SK-N-SH (cell line): ENCODE measurements around the gene CPVL. TPM values are rescaled to one million over a fixed set of nuclear protein-coding genes. Genes with fewer than 3 reads are reported as not detected.

Source experiments
- CTCF ChIA-PET: fragments of 300-600, 350-600 bp; formaldehyde crosslinking; extraction: SDS; loops from one replicate; lab custom pipeline; 2021; lab: Yijun Ruan, JAX
- POLR2A ChIA-PET: fragments of 350-600 bp; sonication (Branson Sonifier 250); formaldehyde crosslinking; extraction: SDS; loops from one replicate; lab custom pipeline; 2020; ENCODE audit warnings: antibody characterized with exemption, inconsistent platforms; lab: Yijun Ruan, JAX
- DNase-seq: peaks from one replicate; pipeline ENCODE4 v3.0.0; 2012
- H2AFZ ChIP-seq: fragments of 200-600 bp; sonication (generic); 2 replicates; pipeline ENCODE4 v1.8.1; 2016; ENCODE audit warnings: antibody characterized with exemption, mild to moderate bottlenecking, low read depth
- H3F3A ChIP-seq: fragments of 200-600 bp; sonication (generic); replicated peaks from 2 replicates; pipeline ENCODE3; 2016; ENCODE audit warnings: antibody characterized with exemption, mild to moderate bottlenecking; ENCODE audit not compliant: insufficient read depth
- H3K27ac ChIP-seq, 2 experiments: fragments of 200-500 bp in 1 of 2; fragments of 200-600 bp in 1 of 2; sonication (Bioruptor generic) in 1 of 2; sonication (generic), shearing (Covaris generic) in 1 of 2; 2 replicates each; pipeline versions ENCODE4 v1.5.1 to v1.6.1; 2014 to 2016; ENCODE audit warnings: low read depth in 2 of 2, inconsistent platforms in 1 of 2, low read length in 1 of 2, mild to moderate bottlenecking in 1 of 2, mixed read lengths in 1 of 2
- H3K27me3 ChIP-seq: fragments of 200-600 bp; sonication (generic), shearing (Covaris generic); 2 replicates; pipeline ENCODE4 v1.6.1; 2016; ENCODE audit warnings: mixed run types; ENCODE audit not compliant: insufficient read depth
- H3K36me3 ChIP-seq, 2 experiments: fragments of 200-500 bp in 1 of 2; fragments of 200-600 bp in 1 of 2; sonication (Bioruptor generic) in 1 of 2; sonication (generic) in 1 of 2; replicated peaks in 1 of 2; 2 replicates each; pipeline versions ENCODE3 to v1.5.1; 2014 to 2016; ENCODE audit warnings: low read length in 1 of 2, mild to moderate bottlenecking in 1 of 2; ENCODE audit not compliant: insufficient read depth in 2 of 2, control insufficient read depth in 1 of 2
- H3K4me1 ChIP-seq, 2 experiments: fragments of 200-500 bp in 1 of 2; fragments of 200-600 bp in 1 of 2; sonication (Bioruptor generic) in 1 of 2; sonication (generic), shearing (Covaris generic) in 1 of 2; 2 replicates each; pipeline versions ENCODE4 v1.5.1 to v1.6.1; 2014 to 2016; ENCODE audit warnings: low read depth in 1 of 2, low read length in 1 of 2, mixed run types in 1 of 2; ENCODE audit not compliant: insufficient read depth in 2 of 2, control insufficient read depth in 1 of 2
- H3K4me2 ChIP-seq: fragments of 200-600 bp; sonication (generic), shearing (Covaris generic); 2 replicates; pipeline ENCODE4 v1.6.1; 2017; ENCODE audit warnings: mixed run types
- H3K4me3 ChIP-seq, 2 experiments: fragments of 200-500 bp in 1 of 2; fragments of 200-600 bp in 1 of 2; sonication (Bioruptor generic) in 1 of 2; sonication (generic), shearing (Covaris generic) in 1 of 2; 2 replicates each; pipeline versions ENCODE4 v1.5.1 to v1.8.1; 2014 to 2016; ENCODE audit warnings: low read depth in 2 of 2, inconsistent platforms in 1 of 2, low read length in 1 of 2, mild to moderate bottlenecking in 1 of 2, mixed read lengths in 1 of 2, moderate library complexity in 1 of 2
- H3K79me2 ChIP-seq: fragments of 200-600 bp; sonication (generic); 2 replicates; pipeline ENCODE4 v1.8.1; 2017; ENCODE audit warnings: mild to moderate bottlenecking; ENCODE audit not compliant: insufficient read depth
- H3K9ac ChIP-seq: fragments of 200-600 bp; sonication (generic); 2 replicates; pipeline ENCODE4 v1.6.1; 2017; ENCODE audit warnings: mixed run types
- H3K9me2 ChIP-seq: fragments of 200-600 bp; sonication (generic); 2 replicates; pipeline ENCODE4 v1.6.1; 2017; ENCODE audit warnings: mixed run types
- H3K9me3 ChIP-seq: fragments of 200-600 bp; sonication (generic); 2 replicates; pipeline ENCODE4 v1.6.1; 2017; ENCODE audit warnings: mixed run types, mild to moderate bottlenecking, moderate library complexity
- H4K20me1 ChIP-seq: fragments of 200-600 bp; sonication (generic); 2 replicates; pipeline ENCODE4 v1.6.1; 2017; ENCODE audit warnings: mild to moderate bottlenecking, mixed run types; ENCODE audit not compliant: insufficient read depth
- CHD2 ChIP-seq: fragments of 150-350 bp; IDR thresholded peaks from 2 replicates; pipeline ENCODE4 v1.6.1; 2018; ENCODE audit warnings: low read length; ENCODE audit not compliant: partially characterized antibody
- EP300 ChIP-seq, 2 experiments: IDR thresholded peaks; 2 replicates each; pipeline versions ENCODE4 v1.4.0 to v1.6.1; 2012; ENCODE audit warnings: borderline replicate concordance in 1 of 2, low read depth in 1 of 2, low read length in 1 of 2
- FOSL2 ChIP-seq: IDR thresholded peaks from 2 replicates; pipeline ENCODE4 v1.4.0; 2012; ENCODE audit warnings: low read depth, mild to moderate bottlenecking, moderate library complexity, borderline replicate concordance
- FOXM1 ChIP-seq: IDR thresholded peaks from 2 replicates; pipeline ENCODE4 v1.4.0; 2012; ENCODE audit warnings: low read depth, mild to moderate bottlenecking
- MXI1 ChIP-seq: IDR thresholded peaks from 2 replicates; pipeline ENCODE4 v1.6.1; 2012; ENCODE audit warnings: mild to moderate bottlenecking, low read depth, low read length, improper control_type of control experiment
- POLR2AphosphoS5 ChIP-seq: IDR thresholded peaks from 2 replicates; pipeline ENCODE4 v1.6.1; 2012; ENCODE audit warnings: low read depth, low read length
- RAD21 ChIP-seq: IDR thresholded peaks from 2 replicates; pipeline ENCODE4 v1.6.1; 2012; ENCODE audit warnings: mild to moderate bottlenecking, low read length
- TEAD4 ChIP-seq: IDR thresholded peaks from 2 replicates; pipeline ENCODE4 v1.4.0; 2012; ENCODE audit warnings: mild to moderate bottlenecking, borderline replicate concordance; ENCODE audit not compliant: insufficient read depth
- WGBS: methylation state at CpG from one replicate; pipeline ENCODE4 v1.1.6; 2017; ENCODE audit warnings: low lambda C conversion rate; 5-methylcytosine and 5-hydroxymethylcytosine counted together
- polyA plus RNA-seq, 3 experiments: library from polyadenylated mRNA; depleted of rRNA; stranded (reverse); fragments of >200 nt; gene quantifications; 2 replicates each; pipeline ENCODE4 v1.2.3, GENCODE V29; 2012
- TF ChIP-seq, protein P1 (sequence below): fragments of 150-350 bp; IDR thresholded peaks from 2 replicates; pipeline ENCODE4 v1.6.1; 2017; ENCODE audit warnings: antibody characterized with exemption, low read length, low read depth, borderline replicate concordance
- TF ChIP-seq, protein P2 (sequence below): IDR thresholded peaks from 2 replicates; pipeline ENCODE4 v1.4.0; 2012; ENCODE audit warnings: low read depth

The CPVL gene
- polyA plus RNA-seq, 1 of the 3 experiments (the other 2 are of a cell fraction) = not detected

DNA sequence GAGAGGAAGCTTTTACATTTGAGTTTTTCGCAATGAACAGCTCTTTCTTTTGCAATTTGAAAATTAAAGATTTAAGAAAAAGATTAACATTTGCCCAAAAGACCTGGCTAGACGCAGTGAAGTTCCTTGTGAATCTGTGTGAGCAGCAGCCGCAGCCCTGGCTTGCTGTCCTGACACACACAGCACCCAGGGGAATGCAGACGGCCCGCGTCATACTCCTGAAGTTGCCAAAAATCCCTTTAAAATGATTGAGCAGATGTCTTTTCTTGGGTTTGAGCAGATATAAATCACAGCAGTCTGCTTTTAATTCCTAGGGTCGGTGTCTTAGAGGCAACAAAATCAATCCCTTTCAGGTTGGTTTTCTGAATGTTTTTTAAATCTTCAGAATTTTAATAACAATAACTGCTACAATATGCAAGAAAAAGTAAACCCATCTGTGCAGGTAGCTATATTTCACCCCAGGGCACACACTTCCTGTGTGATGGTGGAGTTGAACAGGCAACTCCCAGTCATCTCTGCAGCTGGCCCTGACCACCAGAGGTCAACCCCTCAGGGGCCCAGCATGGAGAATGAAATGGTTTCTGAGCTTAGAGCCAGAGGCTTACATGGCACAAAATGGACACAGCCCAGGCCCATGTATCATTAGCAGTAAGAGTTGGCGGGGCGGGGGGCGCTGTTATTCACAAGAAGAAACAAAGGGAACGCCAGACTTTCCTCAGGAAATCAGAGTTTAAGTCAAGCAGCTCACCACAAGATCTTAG is 156.0 kb downstream of the CPVL start:
- H3F3A ChIP-seq = no peaks in the 10 kb centered on the region
- H3K4me2 ChIP-seq = no peak overlapping the region
- no peak for TF ChIP-seq MXI1
- TF ChIP-seq RAD21 = no peak
- TF ChIP-seq TEAD4 = no peak
- no peak for TF ChIP-seq EP300 (IDR thresholded peaks at IDR 0.05; ENCODE audit: borderline replicate concordance in 1 of 2, low read depth in 1 of 2, low read length in 1 of 2)
- no peak for TF ChIP-seq CHD2
- TF ChIP-seq POLR2AphosphoS5 = no peak
- H3K4me3 ChIP-seq = no peak overlapping the region
- no peak overlapping the region for H3K9ac ChIP-seq
- H3K9me2 ChIP-seq = no peaks in the 10 kb centered on the region
- H3K9me3 ChIP-seq = no peaks in the 10 kb centered on the region
- ChIA-PET POLR2A (no interaction called here), CTCF (interaction anchor here (0.7 to 3.2 kb wide), 11 partner anchors 14 to 199 kb away, joined by 3 to 28 read pairs (median 4); partner anchors contain the start of gene TRIL)
- H3K27me3 ChIP-seq = no peaks in the 10 kb centered on the region
- peak; percentile 22 for DNase-seq
- H3K4me1 ChIP-seq = peaks cover 6 to 38% of the 10 kb centered on the region in 2 experiments; a peak in 2 of 4 replicates
- peak overlapping the region in 1 of 2 experiments; percentile 51; a peak in 1 of 4 replicates for H3K27ac ChIP-seq
- no peaks in the 10 kb centered on the region for H3K79me2 ChIP-seq
- WGBS = 82% methylated on average over 11 of the region's 11 CpGs
- no peak overlapping the region for H2AFZ ChIP-seq
- no peaks in the 10 kb centered on the region for H4K20me1 ChIP-seq
- H3K36me3 ChIP-seq = no peaks in the 10 kb centered on the region

DNA sequence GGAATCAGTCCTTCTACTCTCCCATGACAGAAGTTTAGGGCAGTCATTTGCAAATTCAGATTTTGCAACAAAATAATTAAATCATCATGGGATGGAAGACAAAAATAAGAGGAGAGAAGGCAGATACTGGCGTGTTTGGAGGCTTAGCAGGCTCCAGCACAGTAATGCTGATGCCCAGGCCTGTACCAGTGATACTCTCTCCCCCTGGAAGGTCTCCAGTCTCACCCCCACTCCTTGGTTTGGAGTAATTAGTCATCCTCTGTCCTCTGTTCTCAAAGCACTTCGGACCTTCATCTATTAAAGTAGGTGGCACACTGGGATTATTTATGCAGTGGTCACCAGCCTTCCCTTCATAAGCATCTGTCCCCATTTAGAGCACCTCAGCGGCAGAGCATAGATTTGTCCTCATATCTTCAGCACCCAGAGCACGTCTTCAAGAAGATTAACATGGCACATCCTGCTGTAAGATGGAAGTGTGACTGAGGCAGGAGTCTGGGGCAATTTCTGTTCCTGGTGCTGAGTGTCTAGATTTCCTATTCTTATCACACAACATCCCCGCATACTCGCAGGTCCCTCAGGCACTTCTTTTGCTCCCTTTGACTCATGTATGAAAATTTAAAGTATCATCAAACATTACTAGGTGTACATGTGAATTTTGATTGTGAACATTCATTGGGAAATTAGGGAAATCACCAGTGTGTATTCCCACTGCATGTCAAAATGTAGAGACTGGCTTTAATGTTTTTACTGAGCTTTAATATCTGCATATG is 156.9 kb downstream of the CPVL start:
- Histone ChIP-seq H3K79me2 (no peaks in the 10 kb centered on the region), H3K9me3 (no peaks in the 10 kb centered on the region)
- TF ChIP-seq EP300 (IDR thresholded peaks at IDR 0.05; ENCODE audit: borderline replicate concordance in 1 of 2, low read depth in 1 of 2, low read length in 1 of 2) = no peak
- TF ChIP-seq FOSL2 = no peak
- TF ChIP-seq, protein P1, sequence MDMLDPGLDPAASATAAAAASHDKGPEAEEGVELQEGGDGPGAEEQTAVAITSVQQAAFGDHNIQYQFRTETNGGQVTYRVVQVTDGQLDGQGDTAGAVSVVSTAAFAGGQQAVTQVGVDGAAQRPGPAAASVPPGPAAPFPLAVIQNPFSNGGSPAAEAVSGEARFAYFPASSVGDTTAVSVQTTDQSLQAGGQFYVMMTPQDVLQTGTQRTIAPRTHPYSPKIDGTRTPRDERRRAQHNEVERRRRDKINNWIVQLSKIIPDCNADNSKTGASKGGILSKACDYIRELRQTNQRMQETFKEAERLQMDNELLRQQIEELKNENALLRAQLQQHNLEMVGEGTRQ = no peak
- TF ChIP-seq RAD21 = no peak
- TF ChIP-seq FOXM1 = no peak
- TF ChIP-seq, protein P2, sequence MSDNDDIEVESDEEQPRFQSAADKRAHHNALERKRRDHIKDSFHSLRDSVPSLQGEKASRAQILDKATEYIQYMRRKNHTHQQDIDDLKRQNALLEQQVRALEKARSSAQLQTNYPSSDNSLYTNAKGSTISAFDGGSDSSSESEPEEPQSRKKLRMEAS = no peak
- no peak for TF ChIP-seq TEAD4
- TF ChIP-seq, all 33 proteins: peak for 0
- no peak overlapping the region for H3K9ac ChIP-seq
- ChIA-PET CTCF (interaction anchor here (0.5 to 3.2 kb wide), 9 partner anchors 15 to 200 kb away, joined by 3 to 28 read pairs (median 4); partner anchors contain the start of gene TRIL), POLR2A (no interaction called here)
- no peaks in the 10 kb centered on the region for H3K36me3 ChIP-seq
- H2AFZ ChIP-seq = peak overlapping the region; percentile 52; the same call in 1 of the 2 replicates
- no peaks in the 10 kb centered on the region for H3K27me3 ChIP-seq
- H3K4me3 ChIP-seq = no peak overlapping the region
- H3K27ac ChIP-seq = peak overlapping the region; percentile 45 to 51; a peak in 3 of 4 replicates
- peaks cover 16 to 48% of the 10 kb centered on the region in 2 experiments for H3K4me1 ChIP-seq
- peak overlapping the region; percentile 7; the same call in 1 of the 2 replicates for H3K4me2 ChIP-seq
- 78% methylated on average over 6 of the region's 6 CpGs for WGBS
- H4K20me1 ChIP-seq = no peaks in the 10 kb centered on the region
- H3K9me2 ChIP-seq = no peaks in the 10 kb centered on the region
- peaks cover 4% of the 10 kb centered on the region for H3F3A ChIP-seq
- DNase-seq = no peak
